OCI-LY7 (cell line): Measurements from ENCODE around the gene CCDC78. TPM values are rescaled to one million over a fixed set of nuclear protein-coding genes. Genes with fewer than 3 reads are reported as not detected.

Source experiments
- BruUV-seq: library from RNA; stranded (reverse); fragments of 400-500 nt; replicated peaks from 2 replicates; lab custom pipeline; 2021; lab: Mats Ljungman, UMichigan
- CTCF ChIA-PET: fragments of 300-600 bp; sonication (Branson Sonifier 250); formaldehyde crosslinking; loops from one replicate; lab custom pipeline; 2022; ENCODE audit warnings: antibody characterized with exemption; ENCODE audit not compliant: unreplicated experiment; lab: Charles Lee
- POLR2A ChIA-PET: fragments of 300-600 bp; sonication (Branson Sonifier 250); formaldehyde crosslinking; loops from one replicate; lab custom pipeline; 2022; ENCODE audit warnings: antibody characterized with exemption; lab: Charles Lee
- DNase-seq: peaks from one replicate; pipeline ENCODE4 v3.0.0-alpha.2; 2015; ENCODE audit warnings: low spot score
- H2AFZ ChIP-seq: fragments of 200-600 bp; sonication (generic), shearing (Covaris generic); 2 replicates; pipeline ENCODE4 v1.6.1; 2014; ENCODE audit warnings: mild to moderate bottlenecking, antibody characterized with exemption, low read length, moderate library complexity
- H3K27ac ChIP-seq: fragments of 200-600 bp; sonication (generic); 2 replicates; pipeline ENCODE4 v1.5.1; 2014; ENCODE audit warnings: mixed run types, low read depth, mild to moderate bottlenecking, moderate library complexity, low read length, inconsistent platforms; ENCODE audit not compliant: poor library complexity, severe bottlenecking
- H3K36me3 ChIP-seq: fragments of 200-600 bp; sonication (generic); 2 replicates; pipeline ENCODE4 v1.6.1; 2014; ENCODE audit warnings: mild to moderate bottlenecking, antibody characterized with exemption, low read length, moderate library complexity, mixed read lengths; ENCODE audit not compliant: insufficient read depth
- H3K4me1 ChIP-seq: fragments of 200-600 bp; sonication (generic); 2 replicates; pipeline ENCODE4 v1.5.1; 2014; ENCODE audit warnings: mild to moderate bottlenecking, low read length; ENCODE audit not compliant: insufficient read depth, poor library complexity, severe bottlenecking
- H3K4me2 ChIP-seq: fragments of 200-600 bp; sonication (generic); 2 replicates; pipeline ENCODE4 v1.6.1; 2014; ENCODE audit warnings: mild to moderate bottlenecking, low read length
- H3K4me3 ChIP-seq: fragments of 200-600 bp; sonication (generic); 2 replicates; pipeline ENCODE4 v1.5.1; 2014; ENCODE audit warnings: mild to moderate bottlenecking, low read depth, low read length; ENCODE audit not compliant: poor library complexity, severe bottlenecking
- H3K79me2 ChIP-seq: fragments of 200-600 bp; sonication (generic); 2 replicates; pipeline ENCODE4 v1.6.1; 2016; ENCODE audit warnings: low read depth, mild to moderate bottlenecking, low read length, moderate library complexity, mixed read lengths; ENCODE audit not compliant: insufficient read depth
- H3K9me2 ChIP-seq: fragments of 200-600 bp; sonication (generic); 2 replicates; pipeline ENCODE4 v1.6.1; 2016; ENCODE audit warnings: mild to moderate bottlenecking, low read length, mixed read lengths; ENCODE audit not compliant: insufficient read depth
- H3K9me3 ChIP-seq: fragments of 200-600 bp; sonication (generic); 2 replicates; pipeline ENCODE4 v1.6.1; 2014; ENCODE audit warnings: mild to moderate bottlenecking, mixed run types, low read length, mixed read lengths
- H4K20me1 ChIP-seq: fragments of 200-600 bp; sonication (generic); 2 replicates; pipeline ENCODE4 v1.6.1; 2014; ENCODE audit warnings: mild to moderate bottlenecking, antibody characterized with exemption, low read length, moderate library complexity, mixed read lengths; ENCODE audit not compliant: insufficient read depth
- CTCF ChIP-seq: fragments of 200-600 bp; sonication (generic); conservative IDR thresholded peaks from 2 replicates; pipeline ENCODE4 v1.5.1; 2014; ENCODE audit warnings: mild to moderate bottlenecking, antibody characterized with exemption, low read length, moderate library complexity, mixed read lengths
- EZH2phosphoT487 ChIP-seq: fragments of 200-600 bp; sonication (generic); IDR thresholded peaks from 2 replicates; pipeline ENCODE4 v1.6.1; 2018; ENCODE audit warnings: low read depth, borderline replicate concordance, mild to moderate bottlenecking, mixed run types, antibody characterized with exemption, low read length, moderate library complexity, mixed read lengths
- intact Hi-C: fragments of 100-400 bp; cut with micrococcal nuclease; formaldehyde crosslinking; loops from one replicate; pipeline ENCODE4 v1.10.0; 2022; ENCODE audit not compliant: unreplicated experiment
- total RNA-seq, 2 experiments: library from RNA; depleted of rRNA in 1 of 2; stranded (reverse); fragments of >200 nt in 1 of 2; shearing (Covaris generic) in 1 of 2; gene quantifications; 2 replicates each; pipeline ENCODE4 v1.2.3, GENCODE V29; 2014 to 2022

The CCDC78 gene
- total RNA-seq, 2 experiments from 2014 or later: 25.8 to 57.9 TPM

- H3K79me2 ChIP-seq: no peaks in the 10 kb centered on the region
- no peaks in the 10 kb centered on the region for H3K9me2 ChIP-seq
- CTCF ChIA-PET: no interaction called here
- no peak overlapping the region for H2AFZ ChIP-seq
- DNase-seq: no peak
- peaks cover 13% of the 10 kb centered on the region; the same call in 1 of the 2 replicates for H3K36me3 ChIP-seq
- peaks cover 56% of the 10 kb centered on the region for H3K4me1 ChIP-seq
- intact Hi-C loops: loop anchor here (5.0 kb wide), 1 partner anchor 42 kb away; the partner anchor contains the start of genes JMJD8 and STUB1
- no peak for TF ChIP-seq CTCF
- TF ChIP-seq EZH2phosphoT487: no peak
- POLR2A ChIA-PET: interaction anchor here (1.7 kb wide), 1 partner anchor 12 kb away, joined by 6 read pairs; no protein-coding TSS in a partner anchor
- no peak overlapping the region for H3K27ac ChIP-seq
- peak overlapping the region; percentile 27 for H3K4me2 ChIP-seq
- BruUV-seq: no TSS peak
- no peak overlapping the region for H3K4me3 ChIP-seq
- H3K9me3 ChIP-seq: no peaks in the 10 kb centered on the region
- no peaks in the 10 kb centered on the region for H4K20me1 ChIP-seq
These were observed 1.8 kb downstream of the CCDC78 start for GRCh38 chr16:724188-725040.

DNA sequence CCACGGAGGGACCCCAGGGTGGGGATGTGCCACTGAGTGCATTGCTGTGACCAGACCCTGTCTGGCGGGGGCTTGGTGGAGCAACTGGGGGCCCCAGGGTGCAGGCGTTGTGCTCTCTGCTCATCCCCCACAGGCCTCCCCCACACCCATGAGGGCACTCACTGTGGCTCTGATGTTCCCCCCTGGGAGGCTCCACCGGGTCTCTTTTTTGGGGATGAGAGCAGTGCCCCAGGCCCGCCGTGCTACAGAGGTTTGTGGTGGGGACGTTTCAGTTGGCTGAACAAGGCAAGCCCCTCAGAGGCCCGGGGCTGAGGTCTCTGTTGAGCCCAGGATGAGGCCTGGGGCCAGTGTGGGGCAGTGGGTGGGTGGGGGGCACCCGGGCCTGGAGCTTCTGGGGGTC, 2.5 kb downstream of the CCDC78 start:
- no peaks in the 10 kb centered on the region for H3K9me3 ChIP-seq
- H3K4me3 ChIP-seq: no peak overlapping the region
- no peak overlapping the region for H3K27ac ChIP-seq
- H3K79me2 ChIP-seq: no peaks in the 10 kb centered on the region
- BruUV-seq: no TSS peak
- CTCF ChIA-PET: no interaction called here
- H4K20me1 ChIP-seq: no peaks in the 10 kb centered on the region
- no peaks in the 10 kb centered on the region for H3K9me2 ChIP-seq
- H3K4me2 ChIP-seq: peak overlapping the region; percentile 27
- DNase-seq: no peak
- H2AFZ ChIP-seq: no peak overlapping the region
- TF ChIP-seq EZH2phosphoT487 (no peak), CTCF (no peak)
- H3K36me3 ChIP-seq: 0 out of 2 replicates have a peak, but pooled peaks cover 10% of the 10 kb centered on the region
- intact Hi-C loops: loop anchor here (5.0 kb wide), 1 partner anchor 41 kb away; the partner anchor contains the start of genes JMJD8 and STUB1
- peaks cover 63% of the 10 kb centered on the region for H3K4me1 ChIP-seq
- POLR2A ChIA-PET: no interaction called here
